ENCODE data around the gene PPIC. TPM values are rescaled to one million over a fixed set of nuclear protein-coding genes. Genes with fewer than 3 reads are reported as not detected.

Gene PPIC
- polyA plus RNA-seq, 3 donors, result not detected

- H3K36me3 Mint-ChIP-seq, result no peaks in the 10 kb centered on the region
- H3K9me3 ChIP-seq (replicated peaks in 1 of 2; ENCODE audit: control insufficient read depth in 1 of 2, insufficient read depth in 1 of 2, low read length in 2 of 2), result no peaks in the 10 kb centered on the region
- H3K4me3 Mint-ChIP-seq, result no peak overlapping the region
- DNase-seq, result no peak
- no peaks in the 10 kb centered on the region for H3K79me2 ChIP-seq (ENCODE audit: insufficient read depth, low read length)
- H3K9me3 Mint-ChIP-seq, result peaks cover 0 to 5% (median 0%) of the 10 kb centered on the region in 7 donors
- H3K27ac ChIP-seq (ENCODE audit: low read depth in 1 of 2, low read length in 2 of 2), result no peak overlapping the region
- intact Hi-C loops (cut with micrococcal nuclease), result no loop called here
- no peak overlapping the region for H3K9ac ChIP-seq (ENCODE audit: insufficient read depth, low read length, poor library complexity, severe bottlenecking)
- H3K27ac Mint-ChIP-seq, result no peak overlapping the region
- no peak overlapping the region for H3K4me2 ChIP-seq (replicated peaks; ENCODE audit: extremely low read depth, low read length, poor library complexity, severe bottlenecking)
- H3K36me3 ChIP-seq (replicated peaks in 1 of 2; ENCODE audit: control insufficient read depth in 1 of 2, insufficient read depth in 2 of 2, low read length in 2 of 2), result no peaks in the 10 kb centered on the region
- WGBS (ENCODE audit: insufficient coverage), result 93% methylated on average over 4 of the region's 7 CpGs
- no peaks in the 10 kb centered on the region for H3K4me1 ChIP-seq (ENCODE audit: control insufficient read depth in 1 of 2, insufficient read depth in 2 of 2, low read length in 2 of 2)
- no peaks in the 10 kb centered on the region for H4K20me1 ChIP-seq (ENCODE audit: insufficient read depth, low read length)
- H3K27me3 ChIP-seq (ENCODE audit: control insufficient read depth in 2 of 2, insufficient read depth in 2 of 2, low read length in 2 of 2), result peaks cover 20 to 30% of the 10 kb centered on the region in 2 donors
- no peak overlapping the region for H3K4me3 ChIP-seq (replicated peaks in 1 of 3; ENCODE audit: low read depth in 2 of 3, low read length in 3 of 3)
- no peak for TF ChIP-seq CTCF (IDR thresholded peaks at IDR 0.05)
- peaks cover 14 to 30% (median 21%) of the 10 kb centered on the region in 3 donors for H3K27me3 Mint-ChIP-seq (ENCODE audit: low read depth in 3 of 3)
- no peaks in the 10 kb centered on the region for H3K4me1 Mint-ChIP-seq
- no peak overlapping the region for H2AFZ ChIP-seq (ENCODE audit: insufficient read depth, low read depth, low read length, poor library complexity, severe bottlenecking)
Observed at GRCh38 chr5:123044926-123045617, 8.5 kb upstream of the PPIC start.

- H4K20me1 ChIP-seq (ENCODE audit: insufficient read depth, low read length), result no peaks in the 10 kb centered on the region
- Mint-ChIP-seq H3K4me1 (peaks cover 12% of the 10 kb centered on the region), H3K27ac (no peak overlapping the region), H3K27me3 (ENCODE audit: low read depth in 3 of 3) (peaks cover 42 to 65% (median 60%) of the 10 kb centered on the region in 3 donors), H3K9me3 (peaks cover 0 to 11% (median 2%) of the 10 kb centered on the region in 7 donors), H3K4me3 (no peak overlapping the region), H3K36me3 (no peaks in the 10 kb centered on the region)
- DNase-seq, result no peak
- H3K4me3 ChIP-seq (replicated peaks in 1 of 3; ENCODE audit: low read depth in 2 of 3, low read length in 3 of 3), result no peak overlapping the region
- H3K9ac ChIP-seq (ENCODE audit: insufficient read depth, low read length, poor library complexity, severe bottlenecking), result no peak overlapping the region
- H3K79me2 ChIP-seq (ENCODE audit: insufficient read depth, low read length), result no peaks in the 10 kb centered on the region
- peaks cover 11 to 19% of the 10 kb centered on the region in 2 donors for H3K4me1 ChIP-seq (ENCODE audit: control insufficient read depth in 1 of 2, insufficient read depth in 2 of 2, low read length in 2 of 2)
- no peaks in the 10 kb centered on the region for H3K36me3 ChIP-seq (replicated peaks in 1 of 2; ENCODE audit: control insufficient read depth in 1 of 2, insufficient read depth in 2 of 2, low read length in 2 of 2)
- no peak overlapping the region for H2AFZ ChIP-seq (ENCODE audit: insufficient read depth, low read depth, low read length, poor library complexity, severe bottlenecking)
- intact Hi-C loops (cut with micrococcal nuclease), result no loop called here
- H3K4me2 ChIP-seq (replicated peaks; ENCODE audit: extremely low read depth, low read length, poor library complexity, severe bottlenecking), result no peak overlapping the region
- H3K27ac ChIP-seq (ENCODE audit: low read depth in 1 of 2, low read length in 2 of 2), result no peak overlapping the region
- peaks cover 0 to 19% of the 10 kb centered on the region in 2 donors for H3K9me3 ChIP-seq (replicated peaks in 1 of 2; ENCODE audit: control insufficient read depth in 1 of 2, insufficient read depth in 1 of 2, low read length in 2 of 2)
- no peak for TF ChIP-seq CTCF (IDR thresholded peaks at IDR 0.05)
- peaks cover 57 to 78% of the 10 kb centered on the region in 2 donors for H3K27me3 ChIP-seq (ENCODE audit: control insufficient read depth in 2 of 2, insufficient read depth in 2 of 2, low read length in 2 of 2)
Observed at GRCh38 chr5:123039673-123040072, 3.1 kb upstream of the PPIC start.

All from CD14-positive monocyte (primary cell).